Activated CD4-positive, alpha-beta memory T cell treated with anti-CD3 and anti-CD28 coated beads for 36 hours (primary cell): Measurements from ENCODE around the gene DHX58. TPM values are rescaled to one million over a fixed set of nuclear protein-coding genes. Genes with fewer than 3 reads are reported as not detected.
A peak's percentile ranks its signal among the peaks of the same experiment; 100 is the strongest.

Source experiments
- CTCF ChIA-PET: fragments of 350-600 bp; sonication (Branson Sonifier 250); formaldehyde crosslinking; loops from one replicate; lab custom pipeline; 2021; ENCODE audit warnings: antibody characterized with exemption, inconsistent platforms; lab: Charles Lee
- POLR2A ChIA-PET: fragments of 350-600 bp; sonication (Branson Sonifier 250); formaldehyde crosslinking; loops from one replicate; lab custom pipeline; 2021; ENCODE audit warnings: antibody characterized with exemption; lab: Charles Lee
- DNase-seq: peaks from one replicate; pipeline ENCODE4 v3.0.0-alpha.2; 2020
- H3K27ac Mint-ChIP-seq: one replicate; pipeline ENCODE4 v1.8.0; 2021; ENCODE audit warnings: mixed read lengths
- H3K27me3 Mint-ChIP-seq: one replicate; pipeline ENCODE4 v1.8.0; 2021; ENCODE audit warnings: mixed read lengths
- H3K36me3 Mint-ChIP-seq: one replicate; pipeline ENCODE4 v1.8.0; 2021; ENCODE audit warnings: mixed read lengths
- H3K4me1 Mint-ChIP-seq: one replicate; pipeline ENCODE4 v1.8.0; 2021; ENCODE audit warnings: low read depth, mixed read lengths
- H3K4me3 Mint-ChIP-seq: one replicate; pipeline ENCODE4 v1.8.0; 2021; ENCODE audit warnings: mild to moderate bottlenecking, mixed read lengths
- H3K9me3 Mint-ChIP-seq: one replicate; pipeline ENCODE4 v1.8.0; 2021; ENCODE audit warnings: mixed read lengths
- intact Hi-C: fragments of 100-400 bp; cut with micrococcal nuclease; formaldehyde crosslinking; loops from one replicate; pipeline ENCODE4 v1.15.1; 2023
- total RNA-seq, 2 experiments: library from RNA; stranded (reverse); gene quantifications; one replicate each; pipeline ENCODE4 v1.2.3, GENCODE V29; 2021

Gene DHX58
- total RNA-seq, 2 experiments from 2014 or later: 38.1 to 38.4 TPM

DNA sequence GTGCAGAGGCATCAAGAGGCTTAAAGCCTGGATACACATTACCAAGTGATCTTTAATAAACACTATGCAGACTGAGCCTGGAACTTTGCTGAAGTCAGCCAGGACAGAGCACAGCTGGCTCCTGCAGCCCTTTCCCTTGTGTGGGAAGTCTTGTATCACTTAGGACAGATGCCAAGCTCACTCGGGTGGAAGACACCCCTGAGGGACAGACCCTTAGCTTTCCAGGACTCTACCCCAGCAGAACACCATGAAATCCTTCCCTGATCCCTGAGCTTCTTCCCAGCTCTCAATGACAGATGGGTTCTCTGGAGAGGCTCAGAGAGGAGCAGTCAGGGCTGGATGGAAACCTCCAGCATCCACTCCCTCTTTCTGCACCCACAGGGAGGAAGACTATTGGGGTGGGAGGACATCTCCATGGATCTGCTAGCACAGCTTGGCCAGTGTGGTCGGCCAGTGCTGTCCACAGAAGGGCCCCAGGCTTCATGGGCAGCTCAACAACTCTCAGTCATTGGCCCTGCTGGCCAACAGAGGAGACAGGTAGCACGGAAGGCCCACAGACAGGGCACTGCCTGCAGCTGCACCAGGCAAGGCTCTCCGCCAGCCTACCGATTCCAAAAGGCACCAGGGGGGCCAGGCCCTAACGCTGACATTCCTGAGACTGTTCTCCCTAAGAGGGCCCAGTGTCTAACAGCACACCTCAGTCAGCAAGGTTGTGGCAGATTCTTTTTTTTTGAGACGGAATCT lies 26.4 kb upstream of the DHX58 start:
- intact Hi-C loops: no loop called here
- ChIA-PET CTCF (interaction anchor here (1.2 kb wide), 1 partner anchor 113 kb away, joined by 3 read pairs; no protein-coding TSS in a partner anchor), POLR2A (interaction anchor here (1.1 kb wide), 1 partner anchor 17 kb away, joined by 3 read pairs; no protein-coding TSS in a partner anchor)
- Mint-ChIP-seq H3K4me1 (peaks cover 52% of the 10 kb centered on the region), H3K4me3 (no peak overlapping the region), H3K36me3 (peaks cover 27% of the 10 kb centered on the region), H3K9me3 (no peaks in the 10 kb centered on the region), H3K27me3 (no peaks in the 10 kb centered on the region), H3K27ac (no peak overlapping the region)
- DNase-seq: no peak

DNA sequence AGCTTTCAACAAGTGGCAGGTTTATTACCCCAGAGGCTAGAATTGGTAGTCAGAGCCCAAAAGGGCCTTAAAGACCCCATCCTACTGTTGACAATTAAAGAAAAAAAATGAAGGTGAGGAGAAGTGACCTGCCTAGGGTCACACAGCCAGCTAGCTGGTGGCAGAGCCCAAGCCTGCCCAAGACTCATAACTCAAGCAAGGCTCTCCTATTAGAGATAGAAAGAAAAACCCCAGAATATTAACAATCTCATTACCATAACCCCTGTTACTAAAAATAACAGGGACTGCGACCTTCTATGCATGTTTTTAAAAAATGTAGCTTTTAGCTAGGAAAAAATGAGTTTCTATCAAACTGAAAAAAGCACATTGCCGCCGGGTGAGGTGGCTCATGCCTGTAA lies 24.1 kb upstream of the DHX58 start:
- Mint-ChIP-seq H3K9me3 (no peaks in the 10 kb centered on the region), H3K27ac (peak overlapping the region; percentile 69), H3K36me3 (peaks cover 18% of the 10 kb centered on the region), H3K27me3 (no peaks in the 10 kb centered on the region), H3K4me3 (no peak overlapping the region), H3K4me1 (peaks cover 64% of the 10 kb centered on the region)
- no peak for DNase-seq
- ChIA-PET POLR2A (interaction anchor here (1.2 kb wide), 2 partner anchors 16 to 17 kb away, joined by 3 read pairs; no protein-coding TSS in a partner anchor), CTCF (interaction anchor here (1.5 to 2.3 kb wide), 2 partner anchors 19 to 45 kb away, joined by 4 to 10 read pairs; no protein-coding TSS in a partner anchor)
- intact Hi-C loops: no loop called here

DNA sequence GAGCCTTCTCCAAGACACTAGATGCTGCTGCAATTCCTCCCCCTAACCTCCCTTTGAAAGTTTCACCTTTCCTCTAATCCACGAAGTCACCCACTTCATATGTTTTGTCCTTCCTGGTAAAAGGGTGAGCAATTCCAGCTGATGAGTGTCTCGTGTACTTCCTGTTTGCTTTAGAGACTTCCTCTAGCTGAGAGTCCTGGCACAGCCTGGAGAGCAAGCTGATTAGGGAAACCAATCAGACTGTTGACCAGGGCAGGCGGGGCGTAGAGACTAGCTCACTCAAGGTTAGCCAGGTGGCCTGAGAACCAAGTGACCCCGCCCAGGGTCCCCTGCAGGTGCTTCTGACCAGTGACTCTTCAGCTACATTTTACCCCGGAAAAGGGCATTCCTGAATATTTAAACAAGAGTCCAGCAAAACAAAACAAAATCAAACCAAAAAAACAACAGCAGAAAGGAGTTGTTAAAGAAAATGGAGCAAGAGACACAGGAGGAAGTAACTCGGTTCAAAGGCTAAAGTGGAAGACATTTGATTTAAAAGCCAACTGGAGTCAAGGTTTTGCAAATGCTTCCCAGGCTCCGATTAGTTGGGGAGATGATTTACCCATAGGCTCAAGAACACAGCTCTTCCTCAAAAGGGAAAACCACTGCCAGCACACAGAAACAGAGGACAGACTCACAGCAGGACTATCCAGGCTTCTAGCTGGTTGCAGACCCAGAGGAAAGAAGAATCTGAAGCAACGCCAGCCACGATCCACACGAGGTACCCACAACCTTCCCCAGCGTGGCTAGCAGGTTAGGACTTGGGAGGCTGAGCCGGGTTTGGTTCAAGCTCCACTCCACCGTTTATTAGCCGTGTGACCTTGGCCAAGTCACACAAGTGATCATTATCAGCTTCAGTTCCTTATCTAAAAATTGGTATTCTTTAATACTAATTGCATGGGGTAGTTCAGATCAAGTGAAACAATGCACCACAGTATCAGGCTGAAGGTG lies 23.4 kb upstream of the DHX58 start:
- peaks cover 67% of the 10 kb centered on the region for H3K4me1 Mint-ChIP-seq
- DNase-seq: no peak
- peaks cover 14% of the 10 kb centered on the region for H3K36me3 Mint-ChIP-seq
- ChIA-PET POLR2A (interaction anchor here (0.6 to 1.2 kb wide), 5 partner anchors 14 to 170 kb away, joined by 3 to 7 read pairs (median 3); partner anchors contain the start of gene DHX58), CTCF (interaction anchor here (1.0 to 2.3 kb wide), 4 partner anchors 18 to 68 kb away, joined by 3 to 10 read pairs (median 4); no protein-coding TSS in a partner anchor)
- H3K27ac Mint-ChIP-seq: peak overlapping the region; percentile 69
- no peaks in the 10 kb centered on the region for H3K9me3 Mint-ChIP-seq
- H3K4me3 Mint-ChIP-seq: no peak overlapping the region
- intact Hi-C loops: no loop called here
- no peaks in the 10 kb centered on the region for H3K27me3 Mint-ChIP-seq

GRCh38 chr17:42135151-42135550 lies 22.6 kb upstream of the DHX58 start:
- ChIA-PET CTCF (interaction anchor here (1.2 to 2.3 kb wide), 2 partner anchors 17 to 19 kb away, joined by 3 to 10 read pairs; no protein-coding TSS in a partner anchor), POLR2A (interaction anchor here (0.7 to 1.2 kb wide), 2 partner anchors 22 to 443 kb away, joined by 4 to 7 read pairs; partner anchors contain the start of genes DHX58 and PSMC3IP)
- Mint-ChIP-seq H3K4me1 (peaks cover 71% of the 10 kb centered on the region), H3K9me3 (no peaks in the 10 kb centered on the region), H3K36me3 (peaks cover 13% of the 10 kb centered on the region), H3K4me3 (no peak overlapping the region), H3K27ac (peak overlapping the region; percentile 69), H3K27me3 (no peaks in the 10 kb centered on the region)
- DNase-seq: no peak
- intact Hi-C loops: no loop called here

DNA sequence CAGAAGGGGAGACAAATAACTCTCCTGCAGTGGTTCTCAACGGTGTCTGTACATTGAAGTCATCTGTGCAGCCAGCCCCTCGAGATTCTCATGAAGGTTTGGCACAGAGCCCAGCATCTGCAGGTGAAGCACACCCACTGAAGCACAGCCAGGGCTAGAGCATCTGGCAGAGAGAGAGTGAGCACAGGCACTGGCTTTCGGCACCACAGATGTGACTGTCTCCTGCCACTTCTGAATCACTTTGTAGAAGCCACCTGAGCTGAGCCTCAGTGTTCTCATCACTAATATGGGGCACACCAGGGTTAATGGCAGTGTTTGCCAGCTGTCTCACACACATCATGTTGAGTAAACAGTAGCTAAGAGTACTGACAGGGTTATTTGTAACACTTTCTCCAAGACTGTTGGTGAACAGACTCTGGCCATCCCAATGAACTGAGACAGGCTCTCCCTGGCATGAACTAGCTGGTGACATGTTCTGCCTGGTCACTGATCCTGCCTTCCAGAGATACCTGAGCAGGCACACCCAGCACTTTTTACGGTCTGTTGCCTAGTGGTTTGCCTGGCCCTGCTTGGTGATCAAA lies 21.0 kb upstream of the DHX58 start:
- H3K27ac Mint-ChIP-seq: peak overlapping the region; percentile 77
- ChIA-PET POLR2A (interaction anchor here (0.9 to 1.6 kb wide), 2 partner anchors 21 to 156 kb away, joined by 3 read pairs; no protein-coding TSS in a partner anchor), CTCF (interaction anchor here (0.7 to 3.9 kb wide), 4 partner anchors 16 to 66 kb away, joined by 3 to 14 read pairs (median 3); partner anchors contain the start of gene KCNH4)
- peak; percentile 55 for DNase-seq
- peaks cover 59% of the 10 kb centered on the region for H3K4me1 Mint-ChIP-seq
- no peak overlapping the region for H3K4me3 Mint-ChIP-seq
- peaks cover 20% of the 10 kb centered on the region for H3K36me3 Mint-ChIP-seq
- no peaks in the 10 kb centered on the region for H3K9me3 Mint-ChIP-seq
- intact Hi-C loops: loop anchor here (2.0 kb wide), 1 partner anchor 21 kb away; the partner anchor contains the start of gene RAB5C
- H3K27me3 Mint-ChIP-seq: no peaks in the 10 kb centered on the region

DNA sequence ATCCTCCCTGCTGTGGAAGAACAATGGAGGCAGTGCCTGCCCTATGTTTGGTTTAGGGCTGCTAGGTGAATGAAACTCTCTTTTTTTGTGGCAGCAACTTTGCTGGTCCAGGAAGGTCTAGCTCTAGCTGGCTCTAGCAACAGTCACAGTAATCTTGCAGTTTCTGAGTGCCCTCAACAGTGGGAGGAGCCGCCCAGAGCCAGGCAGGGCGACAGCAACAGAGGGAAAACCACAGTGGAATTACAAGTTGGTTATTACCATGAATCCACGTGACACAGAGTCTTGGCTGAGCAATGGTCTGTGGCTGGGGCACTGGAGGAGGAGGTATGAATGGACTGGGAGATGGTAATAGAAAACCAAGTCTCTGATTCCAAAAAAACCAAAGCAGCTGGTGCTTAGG lies 20.4 kb upstream of the DHX58 start:
- Mint-ChIP-seq H3K4me3 (no peak overlapping the region), H3K9me3 (no peaks in the 10 kb centered on the region), H3K36me3 (peaks cover 26% of the 10 kb centered on the region), H3K4me1 (peaks cover 58% of the 10 kb centered on the region), H3K27me3 (no peaks in the 10 kb centered on the region), H3K27ac (peak overlapping the region; percentile 77)
- CTCF ChIA-PET: interaction anchor here (1.3 to 3.9 kb wide), 2 partner anchors 48 to 65 kb away, joined by 3 to 14 read pairs; partner anchors contain the start of gene KCNH4
- intact Hi-C loops: loop anchor here (2.0 kb wide), 1 partner anchor 22 kb away; the partner anchor contains the start of gene RAB5C
- POLR2A ChIA-PET: interaction anchor here (1.6 kb wide), 1 partner anchor 155 kb away, joined by 3 read pairs; no protein-coding TSS in a partner anchor
- peak; percentile 69 for DNase-seq

DNA sequence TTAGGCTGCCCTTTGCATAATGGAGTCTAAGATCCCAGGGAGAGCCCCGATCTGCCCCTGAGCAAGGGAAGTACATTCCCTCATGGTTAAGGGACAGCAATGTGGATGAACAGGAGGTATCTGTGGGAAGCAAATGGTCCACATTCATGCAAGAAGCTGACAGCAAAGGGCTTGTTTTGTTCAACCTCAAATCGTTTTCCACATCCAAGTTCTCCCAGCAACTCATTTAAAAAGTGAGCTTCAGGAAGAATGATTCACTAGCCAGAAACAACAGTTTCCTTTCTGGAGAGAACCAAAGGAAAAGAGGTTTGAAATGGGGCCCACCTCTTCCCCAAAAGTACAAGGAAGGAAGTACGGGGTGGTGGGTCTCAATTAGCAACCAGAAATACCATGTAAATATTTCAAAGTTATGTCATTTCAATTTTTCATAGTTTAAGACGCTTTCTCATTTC lies 19.5 kb upstream of the DHX58 start:
- Mint-ChIP-seq H3K27ac (peak overlapping the region; percentile 77), H3K27me3 (no peaks in the 10 kb centered on the region), H3K4me3 (no peak overlapping the region), H3K36me3 (peaks cover 31% of the 10 kb centered on the region), H3K4me1 (peaks cover 58% of the 10 kb centered on the region), H3K9me3 (no peaks in the 10 kb centered on the region)
- ChIA-PET CTCF (interaction anchor here (1.1 to 3.9 kb wide), 2 partner anchors 9 to 49 kb away, joined by 5 to 14 read pairs; partner anchors contain the start of gene KCNH4), POLR2A (interaction anchor here (0.6 to 1.1 kb wide), 2 partner anchors 19 to 214 kb away, joined by 3 read pairs; partner anchors contain the start of gene DHX58)
- intact Hi-C loops: loop anchor here (2.0 kb wide), 1 partner anchor 23 kb away; the partner anchor contains the start of gene RAB5C
- DNase-seq: no peak

DNA sequence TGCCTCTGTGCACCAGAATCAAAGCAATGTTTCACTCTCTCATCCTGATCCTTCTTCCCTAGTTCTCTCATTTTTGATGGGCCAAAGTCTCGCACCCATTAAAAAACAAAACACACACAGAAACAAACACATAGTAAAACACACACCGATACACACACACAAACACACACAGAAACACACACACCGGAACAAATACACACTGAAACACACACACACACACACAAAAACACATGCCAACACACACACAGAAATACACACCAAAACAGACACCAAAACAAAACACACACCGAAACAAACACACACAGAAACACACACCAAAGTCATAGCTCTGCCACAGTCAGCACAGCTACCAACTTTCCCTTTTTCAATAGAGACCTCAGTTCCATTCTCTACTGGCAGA lies 18.7 kb upstream of the DHX58 start:
- no peak for DNase-seq
- H3K9me3 Mint-ChIP-seq: no peaks in the 10 kb centered on the region
- ChIA-PET CTCF (interaction anchor here (1.0 to 3.9 kb wide), 3 partner anchors 10 to 50 kb away, joined by 7 to 14 read pairs (median 11); partner anchors contain the start of genes KAT2A and KCNH4), POLR2A (interaction anchor here (1.1 kb wide), 1 partner anchor 19 kb away, joined by 3 read pairs; the partner anchor contains the start of gene DHX58)
- peaks cover 51% of the 10 kb centered on the region for H3K4me1 Mint-ChIP-seq
- H3K4me3 Mint-ChIP-seq: no peak overlapping the region
- intact Hi-C loops: no loop called here
- H3K36me3 Mint-ChIP-seq: peaks cover 29% of the 10 kb centered on the region
- no peaks in the 10 kb centered on the region for H3K27me3 Mint-ChIP-seq
- peak overlapping the region; percentile 65 for H3K27ac Mint-ChIP-seq

DNA sequence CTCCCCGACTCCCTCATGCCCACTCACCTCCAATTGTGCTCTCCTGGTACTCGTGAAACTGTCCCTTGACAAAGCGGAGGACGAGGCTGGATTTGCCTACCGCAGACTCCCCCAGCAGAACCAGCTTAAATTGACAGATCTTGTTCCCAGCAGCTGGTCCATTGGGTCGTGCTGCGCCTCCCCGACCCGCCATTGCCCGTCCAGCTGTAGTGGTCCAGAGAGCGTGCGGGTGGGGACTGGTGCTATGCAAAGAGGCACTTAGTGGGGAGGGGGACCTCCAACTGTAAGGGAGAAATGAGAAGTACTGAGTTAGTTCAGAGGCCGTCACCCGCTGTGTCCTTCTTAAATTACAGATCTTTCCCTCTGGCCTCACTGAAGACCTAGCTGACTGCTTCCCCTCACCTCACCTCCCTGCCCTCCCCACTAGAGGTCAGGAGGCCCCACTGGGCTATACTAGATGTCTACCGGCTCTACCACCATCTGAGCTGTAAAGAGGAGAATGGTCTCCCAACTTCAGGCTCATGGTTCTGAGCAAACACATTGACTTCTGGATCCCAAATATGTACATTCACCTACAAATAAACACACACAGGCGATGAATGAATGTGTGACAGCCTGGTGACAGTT lies 17.9 kb upstream of the DHX58 start:
- no peak overlapping the region for H3K4me3 Mint-ChIP-seq
- POLR2A ChIA-PET: interaction anchor here (1.6 kb wide), 1 partner anchor 18 kb away, joined by 3 read pairs; no protein-coding TSS in a partner anchor
- CTCF ChIA-PET: interaction anchor here (0.5 to 2.8 kb wide), 3 partner anchors 9 to 71 kb away, joined by 3 to 11 read pairs (median 7); partner anchors contain the start of gene KAT2A
- intact Hi-C loops: no loop called here
- DNase-seq: no peak
- no peaks in the 10 kb centered on the region for H3K9me3 Mint-ChIP-seq
- peaks cover 31% of the 10 kb centered on the region for H3K36me3 Mint-ChIP-seq
- H3K27me3 Mint-ChIP-seq: no peaks in the 10 kb centered on the region
- peaks cover 42% of the 10 kb centered on the region for H3K4me1 Mint-ChIP-seq
- peak overlapping the region; percentile 57 for H3K27ac Mint-ChIP-seq
